HG03439 (cell line): Measurements from ENCODE around the gene CCNQ.

Experiments
- ATAC-seq: cut with Tn5 transposase; IDR thresholded peaks from one replicate; pipeline ENCODE4 v1.9.1; 2021; ENCODE audit warnings: mild to moderate bottlenecking, moderate library complexity; ENCODE audit not compliant: unreplicated experiment

The CCNQ gene

DNA sequence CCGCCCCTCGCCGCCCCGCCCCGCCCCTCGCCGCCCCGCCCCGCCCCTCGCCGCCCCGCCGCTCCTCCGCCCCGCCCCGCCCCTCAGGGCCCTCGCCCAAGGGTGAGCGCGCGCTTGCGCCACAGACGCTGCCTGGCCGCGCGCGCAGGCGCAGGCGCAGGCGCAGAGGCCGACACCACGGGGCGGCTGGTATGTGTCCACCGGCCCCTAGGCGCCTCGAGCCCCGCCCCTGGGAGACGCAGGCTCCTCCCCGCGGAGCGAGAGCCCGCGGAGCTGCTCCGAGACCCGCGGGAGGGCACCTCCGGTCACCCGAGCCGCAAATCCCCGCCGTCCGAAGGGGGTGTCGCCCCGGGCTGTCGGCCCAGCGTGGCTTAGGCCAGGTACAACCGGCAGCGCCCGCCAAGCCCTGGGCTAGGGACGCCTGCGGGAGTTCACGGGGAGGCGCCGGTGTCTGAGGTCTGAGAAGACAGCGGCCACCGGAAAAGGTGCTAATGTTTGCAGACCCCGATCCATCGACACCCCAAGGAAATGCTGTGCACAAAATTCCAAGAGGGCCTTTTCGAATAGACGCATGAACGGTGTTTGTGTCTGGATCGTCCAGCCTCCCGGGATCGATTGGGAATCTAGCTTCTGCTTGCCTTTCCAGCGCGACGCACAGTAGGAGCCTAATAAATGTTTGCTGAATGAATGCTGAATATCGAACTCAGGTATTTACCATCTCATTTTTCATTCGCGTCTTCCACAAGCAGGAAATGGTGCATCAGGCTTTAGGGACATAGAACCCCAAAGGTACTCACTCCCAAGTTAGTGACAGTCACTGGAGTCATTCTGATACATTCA is 473 bp upstream of the CCNQ start:
- peak; percentile 85 for ATAC-seq

DNA sequence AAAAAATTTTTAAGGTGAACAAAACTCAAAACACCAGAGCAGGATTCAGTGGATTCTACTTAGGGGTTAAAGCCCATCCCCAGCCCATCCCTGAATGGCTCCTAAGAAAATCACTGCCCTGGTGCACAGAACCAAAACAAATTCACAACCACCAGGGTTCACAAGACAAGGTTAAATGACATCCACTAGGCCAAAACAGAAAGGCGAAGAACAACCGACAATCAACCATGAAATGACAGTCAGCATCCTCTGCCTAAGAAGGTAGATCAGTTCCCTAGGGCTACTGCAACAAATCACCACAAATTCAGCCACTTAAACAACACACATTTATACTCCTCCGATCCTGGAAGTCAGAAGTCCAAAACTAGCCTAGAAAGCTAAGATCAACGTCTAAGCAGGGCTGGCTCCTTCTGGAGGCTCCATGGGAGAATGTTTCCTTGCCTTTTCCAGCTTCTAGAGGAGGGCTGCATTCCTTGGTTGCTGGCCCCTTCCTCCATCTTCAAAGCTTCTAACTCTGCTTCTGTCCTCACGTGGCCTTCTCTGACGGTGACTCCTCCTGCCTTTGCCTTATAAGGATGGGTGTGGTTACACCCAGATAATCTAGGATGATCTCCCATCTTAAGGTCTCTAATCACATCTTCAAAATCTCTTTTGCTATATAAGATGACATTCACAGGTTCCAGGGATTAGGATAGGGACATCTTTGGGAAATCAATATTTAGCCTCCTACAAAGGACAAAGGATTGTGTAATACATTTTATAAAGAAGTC is 1.8 kb downstream of the CCNQ start:
- no peak for ATAC-seq

DNA sequence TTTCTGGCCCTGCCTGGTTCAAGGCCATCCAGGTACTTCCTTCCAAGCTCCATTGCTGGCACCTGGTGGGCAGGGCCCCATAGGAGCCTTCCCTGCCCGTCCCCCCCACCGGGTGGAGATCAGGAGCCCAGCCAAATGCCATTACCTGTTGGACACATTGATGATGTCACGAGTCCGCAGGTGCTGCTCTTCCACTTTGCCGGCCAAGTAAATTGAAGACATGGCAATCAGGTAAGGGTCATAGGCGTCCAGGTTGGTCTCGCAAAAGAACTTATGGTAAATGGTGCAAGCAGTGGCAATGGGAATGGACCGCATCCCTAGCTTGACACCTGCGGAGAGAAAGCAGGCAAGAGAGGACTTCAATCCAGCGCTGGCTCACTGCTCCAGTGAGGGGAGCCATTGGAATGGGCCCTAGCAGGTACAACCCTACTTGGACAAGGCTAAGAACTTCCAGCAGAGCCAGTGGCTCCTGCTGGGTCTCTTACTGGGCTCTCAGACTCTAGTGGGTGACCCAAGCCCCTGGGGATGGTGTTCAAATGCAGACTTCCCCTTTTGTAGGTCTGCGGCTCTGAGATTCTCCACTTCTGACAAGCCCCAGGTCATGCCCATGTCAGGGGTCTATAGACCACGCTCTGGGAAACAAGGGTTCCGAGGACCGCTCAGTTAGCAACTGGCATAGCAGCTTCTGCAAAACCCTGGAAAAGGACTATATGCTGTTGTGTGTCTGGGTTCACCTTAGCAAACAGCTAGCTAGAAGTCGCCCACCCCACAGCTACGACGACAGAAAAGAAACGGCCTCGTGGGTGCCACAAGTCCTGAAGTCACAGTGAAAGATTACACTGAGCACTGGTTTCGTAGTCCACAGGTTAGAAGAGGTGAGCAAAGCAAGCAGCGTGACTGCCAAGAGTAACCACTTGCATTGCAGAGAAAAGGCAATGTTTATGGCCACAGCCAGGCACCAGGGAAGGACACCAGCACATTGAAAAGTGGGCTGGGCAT is 2.8 kb downstream of the CCNQ start:
- no peak for ATAC-seq

GRCh38 chrX:153595387-153595786 is 3.6 kb downstream of the CCNQ start:
- ATAC-seq: no peak

DNA sequence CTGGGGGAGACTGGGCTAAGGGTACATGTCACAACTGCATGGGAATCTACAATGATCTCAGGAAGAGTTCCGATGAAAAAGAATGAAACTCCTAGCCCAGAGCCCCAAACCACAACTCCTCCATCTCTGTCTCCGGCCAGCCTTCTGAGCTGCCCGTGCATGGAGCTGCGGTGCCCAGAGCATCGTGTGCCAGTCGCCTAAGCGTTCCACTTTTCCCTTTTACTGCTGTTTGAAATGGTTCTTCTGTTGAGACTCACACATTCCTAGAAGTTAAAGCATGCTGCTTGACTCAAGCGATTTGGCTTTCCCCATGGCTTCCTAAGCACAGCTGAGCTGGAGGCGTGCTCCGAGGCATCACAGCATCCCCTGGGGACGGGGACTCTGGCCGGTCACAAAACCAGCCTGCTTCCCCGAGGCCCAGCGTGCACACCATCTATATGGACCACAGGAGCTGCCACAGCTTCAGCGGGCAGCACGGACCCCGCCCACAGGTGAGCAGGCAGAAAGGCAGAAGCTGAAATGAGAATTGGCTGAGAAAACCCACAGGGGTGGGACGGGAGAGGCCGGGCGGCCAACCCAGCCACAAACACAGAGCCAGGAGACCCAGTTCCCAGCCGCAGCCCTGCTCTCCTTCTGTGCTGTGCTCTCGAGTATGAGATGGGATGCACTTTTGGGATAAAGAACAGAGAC is 5.0 kb downstream of the CCNQ start:
- ATAC-seq: no peak

DNA sequence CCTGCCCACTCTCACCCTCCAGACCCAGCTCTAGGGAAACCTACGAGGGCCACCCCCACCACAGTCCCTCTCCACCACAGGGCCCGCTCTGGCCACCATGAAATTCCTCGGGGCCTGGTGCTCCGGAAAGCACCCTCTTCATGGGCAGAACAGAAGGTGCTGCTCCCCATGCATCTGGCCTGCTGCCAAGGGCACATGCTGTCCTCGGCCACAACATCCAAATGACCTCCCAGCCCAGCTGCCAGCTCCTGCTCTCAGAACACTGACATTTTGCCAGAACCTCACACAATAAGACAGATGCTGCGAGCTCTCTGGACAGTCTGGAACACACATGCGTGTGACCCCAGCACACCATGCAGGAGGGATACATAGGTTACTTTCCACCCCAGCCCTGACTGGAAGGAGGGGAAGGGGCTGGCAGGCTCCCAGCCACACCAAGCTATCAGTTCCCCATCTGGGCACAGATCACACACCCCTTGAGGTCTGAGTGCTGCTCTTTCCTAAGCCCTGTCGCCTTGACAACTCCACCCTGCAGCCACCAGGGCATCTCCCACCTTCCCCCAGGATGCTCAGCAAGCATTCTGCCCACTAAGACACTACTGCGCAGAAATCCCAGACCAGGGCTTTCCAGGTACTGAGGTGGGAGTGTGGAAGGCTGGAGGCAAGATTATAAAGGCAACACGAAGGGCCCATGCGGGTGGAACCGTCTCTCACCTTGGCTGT is 5.8 kb downstream of the CCNQ start:
- no peak for ATAC-seq

- no peak for ATAC-seq
Observed at GRCh38 chrX:153592091-153592833, 6.7 kb downstream of the CCNQ start.

GRCh38 chrX:153590961-153591956 is 7.7 kb downstream of the CCNQ start:
- ATAC-seq: no peak

GRCh38 chrX:153588782-153589446 is 10.0 kb downstream of the CCNQ start:
- ATAC-seq: no peak

GRCh38 chrX:153588021-153588781 is 10.7 kb downstream of the CCNQ start:
- ATAC-seq: no peak

GRCh38 chrX:153587342-153587741 is 11.6 kb downstream of the CCNQ start:
- ATAC-seq: no peak

DNA sequence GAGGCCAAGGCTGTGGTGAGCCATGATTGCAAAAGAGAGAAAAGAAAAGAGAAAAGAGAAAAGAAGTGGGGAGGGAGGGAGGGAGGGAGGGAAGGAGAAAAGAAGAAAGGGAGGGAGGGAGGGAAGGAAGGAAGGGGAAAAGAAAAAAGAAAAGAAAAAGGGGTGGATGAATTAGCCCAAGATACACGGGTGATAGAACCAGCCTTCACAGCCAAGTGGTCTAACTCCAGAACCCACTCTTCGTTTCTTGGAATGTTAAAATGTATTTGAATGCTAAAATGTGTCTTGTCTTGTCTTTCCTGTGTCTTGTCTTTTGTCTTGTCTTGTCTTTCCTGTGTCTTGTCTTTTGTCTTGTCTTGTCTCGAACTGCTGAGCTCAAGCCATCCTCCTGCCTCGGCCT is 13.1 kb downstream of the CCNQ start:
- no peak for ATAC-seq

- ATAC-seq: no peak
Observed at GRCh38 chrX:153583433-153583832, 15.5 kb downstream of the CCNQ start.

GRCh38 chrX:153582896-153583295 is 16.0 kb downstream of the CCNQ start:
- peak; percentile 96 for ATAC-seq

DNA sequence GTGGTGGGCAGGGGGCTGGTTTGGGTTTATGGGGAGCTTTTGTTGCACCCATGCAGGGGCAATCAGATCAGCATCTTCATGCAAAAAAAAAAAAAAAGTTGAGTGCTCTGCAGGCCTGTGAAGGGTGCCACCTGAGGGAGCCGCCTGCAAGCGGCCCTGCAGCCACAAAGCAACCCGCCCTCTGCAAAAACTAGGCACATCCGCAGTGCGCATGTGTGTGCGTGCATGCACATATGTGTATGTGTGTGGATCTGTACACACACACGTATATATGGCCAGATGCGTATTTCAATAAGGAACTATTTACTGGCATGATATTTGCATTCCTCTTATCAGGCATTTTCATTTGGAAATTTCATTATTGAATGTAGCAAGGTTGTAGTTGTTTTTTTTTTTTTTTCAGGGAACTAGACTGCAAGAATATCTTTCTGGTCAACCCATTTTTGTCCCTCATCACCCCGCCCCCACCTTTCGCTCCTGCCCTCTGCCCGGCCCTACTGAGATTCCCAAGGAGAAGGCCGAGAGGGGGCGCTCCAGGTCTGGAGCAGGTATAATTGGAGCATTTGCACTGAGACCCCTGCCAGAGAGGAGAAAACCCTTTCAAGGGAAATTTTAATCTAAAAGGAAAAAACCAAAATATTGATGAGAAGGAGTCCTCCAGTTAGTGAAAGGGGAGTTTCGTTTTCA is 18.1 kb downstream of the CCNQ start:
- ATAC-seq: no peak

GRCh38 chrX:153578889-153579288 is 20.1 kb downstream of the CCNQ start:
- no peak for ATAC-seq
